Measurements from ENCODE around the gene SYNDIG1L.
"Not testable (repeated sequence)": the region's sequence is repeated elsewhere in the genome, so short reads cannot be mapped to it uniquely, and the experiment has no call there.

The SYNDIG1L gene

DNA sequence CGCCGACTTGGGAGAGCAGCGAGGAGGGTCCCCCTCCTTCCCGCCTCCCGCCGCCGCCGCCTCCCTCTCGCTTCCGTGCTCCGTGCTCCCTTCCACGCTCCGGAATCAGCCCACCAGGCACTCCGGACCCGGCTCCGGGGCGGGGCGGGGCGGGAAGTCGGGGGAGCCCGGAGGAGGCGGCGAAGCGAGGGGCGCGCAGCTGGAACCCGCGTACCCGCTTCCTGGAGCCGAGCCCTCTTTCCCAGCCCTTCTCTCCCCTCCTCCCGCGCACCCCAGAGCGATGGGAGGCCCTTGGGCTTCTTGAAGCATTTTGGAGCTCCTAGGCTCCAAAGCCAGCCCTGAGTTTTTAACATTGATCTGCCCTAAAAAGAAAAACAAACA is at the start of gene SYNDIG1L:
Gene SYNDIG1L (minus strand): TSS at position 9 of the 381 bp plus-strand sequence. CDS start 16,466 bp downstream, outside the sequence.
- FAIRE-seq = no peak

DNA sequence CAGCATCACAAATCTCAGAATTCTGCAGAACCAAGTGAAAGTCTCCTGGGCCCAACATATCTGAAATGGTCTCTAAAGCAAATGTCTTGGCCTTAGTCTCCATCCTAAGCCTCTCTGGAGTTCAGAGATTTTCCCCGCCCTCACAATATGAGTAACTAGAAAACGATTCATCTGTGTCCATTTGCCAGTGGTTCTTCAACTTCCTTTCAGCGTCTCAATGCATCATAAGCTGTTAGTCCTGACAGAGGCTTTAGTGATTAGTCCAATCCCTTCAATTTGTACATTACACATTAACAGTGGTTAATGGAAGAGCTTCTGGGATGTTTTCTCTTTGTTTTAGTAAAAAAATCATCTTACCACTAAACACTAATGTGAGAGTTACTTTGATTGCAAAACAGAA is 49.7 kb upstream of the SYNDIG1L start:
- no peak for FAIRE-seq

DNA sequence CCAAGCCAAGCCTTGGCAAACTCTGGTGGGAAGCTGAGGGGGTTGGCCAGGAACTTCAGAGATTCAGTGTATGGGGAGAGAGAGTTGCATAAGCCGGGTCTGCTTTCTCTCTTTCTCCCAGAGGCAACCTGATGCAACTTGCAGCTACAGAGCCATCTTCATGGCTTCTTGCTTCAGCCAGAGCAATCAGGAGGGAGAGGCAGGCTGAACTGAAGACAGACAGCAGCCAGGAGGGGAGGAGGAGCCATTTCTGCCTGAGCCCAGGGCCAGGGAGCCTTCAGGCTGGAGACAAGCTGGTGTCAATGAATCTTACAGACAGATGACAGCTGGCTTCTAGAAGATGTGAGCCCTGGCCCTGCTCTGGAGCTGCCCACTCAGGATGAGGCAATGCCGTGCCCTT is 48.4 kb upstream of the SYNDIG1L start:
- no peak for FAIRE-seq

DNA sequence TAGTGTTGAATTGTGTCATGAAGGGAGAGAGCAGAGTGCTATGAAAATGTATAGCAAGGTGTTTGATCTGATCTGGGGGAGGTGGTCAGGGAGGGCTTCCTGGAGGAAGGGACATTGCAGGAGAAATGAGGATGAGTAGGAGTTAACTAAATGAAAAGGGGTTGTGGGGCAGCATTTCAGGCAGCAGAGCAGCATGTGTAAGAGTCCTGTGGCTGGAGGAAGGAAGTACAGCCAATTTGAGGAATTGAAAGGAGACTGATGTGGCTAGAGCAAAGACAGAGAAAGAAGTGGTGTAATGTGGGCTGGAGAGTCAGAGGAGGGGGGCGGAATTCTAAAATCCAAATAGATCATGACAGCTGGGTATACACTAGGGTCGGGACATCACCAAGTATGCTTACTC is 46.6 kb upstream of the SYNDIG1L start:
- FAIRE-seq = no peak

DNA sequence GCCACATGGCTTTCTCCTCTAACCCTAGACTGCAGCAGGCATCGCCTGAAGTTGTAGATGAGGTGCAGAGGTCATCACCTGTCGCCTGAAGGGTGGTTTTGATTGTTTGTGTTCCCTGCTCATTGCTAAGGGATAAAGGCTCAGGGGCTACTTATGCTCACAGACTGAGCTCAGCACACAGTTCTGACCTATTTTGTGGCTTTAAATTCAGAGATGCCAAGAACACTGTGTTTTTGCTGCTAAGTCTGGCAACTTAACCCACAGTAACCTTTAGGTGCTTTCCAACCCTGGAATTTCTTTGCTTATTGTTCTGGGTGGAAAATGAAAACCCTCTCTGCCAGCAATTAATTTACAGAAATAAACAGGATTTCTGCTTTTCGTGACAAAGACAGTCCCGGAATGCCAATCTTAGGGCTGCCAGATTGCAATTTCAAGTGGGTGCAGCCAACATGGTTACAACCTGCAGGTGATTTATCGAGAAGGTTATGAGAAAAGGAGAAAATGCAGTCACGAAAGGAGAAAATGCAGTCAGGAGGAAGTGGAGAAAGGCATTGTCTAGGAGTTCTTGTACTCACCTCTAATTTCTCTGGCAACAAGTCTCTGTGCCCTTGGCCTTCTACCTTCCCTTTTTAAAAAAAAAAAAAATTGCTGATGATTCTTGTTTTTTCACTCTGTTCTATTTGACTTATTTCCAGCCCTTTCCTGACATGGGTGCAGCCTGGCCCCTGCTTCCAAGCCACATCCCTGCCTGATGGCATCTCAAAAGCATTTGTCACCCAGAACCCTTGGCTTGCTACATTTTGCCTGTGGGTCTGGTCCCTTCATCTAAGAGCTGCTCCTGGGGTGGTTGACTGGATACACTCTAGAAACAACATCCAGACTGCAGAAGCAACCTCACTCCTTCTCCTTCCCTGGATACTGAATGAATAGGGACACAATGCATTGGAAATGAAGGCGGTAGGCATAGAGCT is 43.8 kb upstream of the SYNDIG1L start:
- FAIRE-seq = no peak

DNA sequence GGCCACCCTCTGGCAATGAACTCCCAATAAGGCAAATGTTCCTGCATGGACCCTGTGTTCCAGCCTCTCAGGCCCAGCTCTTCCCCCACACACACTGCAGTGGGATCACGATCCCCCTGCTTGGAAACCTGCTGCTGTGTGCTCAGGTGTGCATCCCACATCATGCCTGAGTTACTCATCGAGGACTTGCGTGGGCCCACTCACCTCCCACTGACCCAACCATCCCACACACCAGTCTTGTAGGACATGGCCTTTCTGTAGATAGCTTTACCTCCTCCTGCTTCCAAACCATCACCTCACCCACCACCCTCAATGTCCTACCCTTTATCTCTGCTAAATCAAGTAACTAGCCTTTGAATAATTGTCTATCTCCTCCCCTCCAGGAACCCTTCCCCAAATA is 42.5 kb upstream of the SYNDIG1L start:
- no peak for FAIRE-seq

DNA sequence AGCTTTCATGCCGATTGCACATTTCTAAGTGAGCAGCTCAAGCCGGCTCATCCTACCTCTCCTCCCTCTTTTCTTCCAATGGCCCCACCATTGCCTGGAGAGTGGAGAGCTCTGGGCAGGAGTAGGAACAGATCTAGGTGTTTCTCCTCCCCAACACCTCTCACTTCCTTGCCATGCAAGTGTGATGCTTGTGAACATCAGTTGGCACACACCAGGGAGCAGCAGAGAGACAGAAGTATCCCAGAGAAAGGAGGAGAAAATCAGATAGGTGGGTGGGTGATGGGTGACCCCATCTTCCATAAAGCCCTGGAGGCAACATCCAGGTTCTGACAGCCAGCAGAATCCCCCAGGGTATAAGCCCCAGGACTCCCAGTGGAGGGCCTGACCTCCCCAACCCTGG is 39.3 kb upstream of the SYNDIG1L start:
- FAIRE-seq = no peak

DNA sequence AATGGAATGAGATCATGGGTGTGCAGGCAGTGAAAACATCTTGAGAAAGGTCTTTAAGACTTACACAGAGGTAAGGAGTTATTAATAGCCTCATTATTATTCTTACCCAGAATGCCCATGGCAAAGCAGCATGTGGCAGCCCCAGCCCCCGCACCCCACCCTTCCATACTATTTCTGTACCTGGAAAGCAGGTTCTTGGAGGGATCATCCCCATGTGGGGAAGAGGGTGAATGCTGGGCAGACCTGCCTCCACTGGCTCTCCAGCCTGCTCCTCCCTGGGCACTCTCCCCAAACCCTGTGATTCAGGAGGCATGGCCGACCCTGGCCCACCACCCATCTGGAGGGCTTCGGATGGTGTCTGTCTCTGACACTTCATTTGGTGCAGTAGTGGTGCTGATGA is 38.8 kb upstream of the SYNDIG1L start:
- no peak for FAIRE-seq

DNA sequence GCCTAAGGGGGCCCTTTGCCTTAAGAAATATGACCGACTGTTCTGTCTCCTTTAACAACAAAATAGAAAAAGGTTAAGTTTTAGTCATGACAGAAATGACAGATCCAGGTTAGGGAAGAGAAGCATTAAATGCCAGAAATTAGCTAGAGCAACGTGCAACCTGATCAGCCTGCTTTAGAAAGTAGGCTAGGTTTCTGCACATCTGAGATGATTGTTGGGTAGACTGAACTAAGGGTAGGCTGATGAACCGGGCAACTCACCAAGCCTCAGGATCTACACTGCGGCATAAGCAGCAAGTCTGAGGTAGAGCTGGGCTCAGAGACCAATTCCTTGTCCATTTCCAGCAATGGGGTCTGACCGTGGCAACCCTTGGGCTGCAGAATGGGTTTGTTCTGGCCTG is 37.7 kb upstream of the SYNDIG1L start:
- FAIRE-seq = no peak

DNA sequence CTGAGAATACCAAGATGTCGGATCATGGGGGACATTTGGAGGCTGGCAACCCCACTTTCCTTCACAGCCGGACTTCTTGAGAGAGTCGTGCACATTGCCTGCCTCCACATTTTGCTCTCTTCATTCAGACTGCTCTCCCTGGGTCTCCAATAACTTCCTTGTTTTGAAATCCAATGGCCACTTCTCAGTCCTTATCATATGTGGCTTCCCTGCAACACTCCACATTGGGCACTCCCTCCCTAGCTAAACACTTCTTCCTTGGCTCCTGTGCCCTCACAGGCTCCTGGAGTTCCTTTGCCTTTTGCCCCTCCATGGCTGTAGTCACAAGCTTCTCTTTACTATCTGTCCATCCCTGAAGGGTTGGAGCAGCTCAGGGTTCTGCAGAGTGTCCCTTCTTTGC is 37.0 kb upstream of the SYNDIG1L start:
- FAIRE-seq = no peak

DNA sequence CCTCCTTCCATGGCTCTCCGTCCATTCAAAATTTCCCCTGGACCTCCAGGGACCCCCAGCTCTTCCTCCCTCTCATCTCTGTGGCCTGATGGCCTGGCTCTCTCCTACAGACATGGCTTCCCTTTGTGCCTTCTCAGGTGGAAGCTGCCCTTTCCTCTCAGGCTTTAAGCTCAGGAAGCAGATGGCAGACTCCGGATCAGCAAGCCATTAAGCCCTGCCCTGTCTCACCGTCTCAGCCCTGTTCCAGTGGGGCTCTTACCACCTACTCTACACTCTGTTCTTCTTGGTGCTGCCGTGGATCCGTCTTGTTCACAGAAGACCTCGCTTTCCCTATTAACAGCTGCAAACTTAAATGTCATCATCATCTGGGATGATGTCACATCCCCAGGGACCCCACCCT is 34.0 kb upstream of the SYNDIG1L start:
- FAIRE-seq = no peak

DNA sequence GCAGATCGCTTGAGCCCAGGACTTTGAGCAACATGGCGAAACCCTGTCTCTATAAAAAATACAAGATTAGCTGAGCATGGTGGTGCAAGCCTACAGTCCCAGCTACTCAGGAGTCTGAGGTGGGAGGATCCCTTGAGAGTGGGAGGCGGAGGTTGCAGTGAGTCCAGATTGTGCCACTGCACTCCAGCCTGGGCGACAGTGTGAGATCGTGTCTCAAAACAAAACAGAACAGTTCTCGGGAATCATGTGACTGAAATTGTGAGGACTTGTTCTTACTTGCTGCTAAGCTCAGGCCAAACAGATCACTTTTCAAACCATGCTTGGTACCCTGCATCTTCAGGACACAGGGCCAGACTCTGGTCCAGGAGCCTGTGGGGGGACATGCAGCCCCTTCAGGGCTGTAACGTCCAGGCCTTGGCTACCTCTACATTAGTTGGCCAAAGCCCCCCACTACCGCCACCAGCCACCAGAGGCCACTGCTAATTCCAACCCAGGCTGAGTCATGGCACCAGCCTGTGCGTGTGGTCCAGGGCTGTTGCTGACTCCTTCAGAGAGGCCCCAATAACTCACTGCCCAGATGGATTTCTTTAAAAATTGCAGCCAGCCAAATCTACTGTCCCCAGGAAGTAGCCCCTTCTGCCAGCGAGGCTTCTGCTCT is 33.4 kb upstream of the SYNDIG1L start:
- FAIRE-seq = no peak

DNA sequence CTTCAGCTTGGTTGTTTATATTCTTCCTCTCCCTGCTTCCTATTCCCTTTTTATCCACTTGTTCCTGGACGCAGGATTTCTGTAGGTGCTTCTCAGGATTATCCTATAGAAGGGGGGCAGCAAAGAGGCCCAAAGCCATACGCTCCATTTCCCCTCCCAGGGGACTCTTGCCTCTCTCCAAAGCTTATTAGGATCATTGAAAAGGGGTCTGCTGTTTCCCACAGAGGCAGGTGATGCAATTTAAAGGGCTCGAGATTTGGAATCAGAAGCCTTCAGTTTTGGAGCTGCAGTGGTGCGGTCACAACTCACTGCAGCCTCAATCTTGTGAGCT is 31.5 kb upstream of the SYNDIG1L start:
- no peak for FAIRE-seq

DNA sequence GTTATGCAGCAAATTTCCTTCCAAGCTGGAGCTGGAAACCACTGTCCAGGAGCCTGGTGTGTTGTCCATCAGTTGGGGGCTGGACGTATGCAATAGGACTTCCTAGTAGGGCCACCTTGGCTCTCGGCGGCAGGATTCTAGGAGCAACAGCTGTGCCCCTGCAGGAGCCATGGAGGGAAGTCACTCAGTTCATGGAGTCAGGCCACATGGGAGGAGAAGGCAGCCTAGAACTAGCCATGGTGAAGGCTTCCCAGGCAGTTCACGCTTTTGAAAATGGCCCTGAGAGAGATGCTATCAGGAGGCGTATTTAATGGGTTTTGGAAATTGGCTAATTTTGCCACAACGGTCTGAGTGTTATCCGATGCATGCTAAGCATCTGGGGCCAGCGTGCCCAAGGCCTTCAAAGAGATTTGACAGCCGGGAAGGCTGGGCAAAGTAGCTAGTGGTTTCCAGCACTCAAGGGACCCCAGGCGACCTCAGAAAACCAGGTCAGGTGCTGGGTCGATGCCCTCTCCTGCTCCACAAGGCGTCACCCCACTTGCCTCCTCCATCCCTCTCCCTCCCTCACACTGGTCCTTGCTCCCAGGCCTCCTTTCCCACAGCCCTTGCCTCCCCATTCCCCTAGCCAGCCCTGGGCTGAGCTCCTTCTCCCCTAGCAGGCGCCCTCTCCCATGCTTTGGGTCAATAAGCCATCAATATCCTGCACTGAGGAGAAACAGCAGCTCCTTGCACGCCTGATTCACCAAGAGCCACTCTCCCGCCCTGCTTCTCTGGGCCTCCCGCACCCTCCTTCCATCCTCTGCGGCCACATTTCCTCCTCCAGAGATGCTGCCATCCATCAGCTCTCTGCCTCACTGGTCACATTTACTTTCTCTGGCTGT is 30.9 kb upstream of the SYNDIG1L start:
- no peak for FAIRE-seq

DNA sequence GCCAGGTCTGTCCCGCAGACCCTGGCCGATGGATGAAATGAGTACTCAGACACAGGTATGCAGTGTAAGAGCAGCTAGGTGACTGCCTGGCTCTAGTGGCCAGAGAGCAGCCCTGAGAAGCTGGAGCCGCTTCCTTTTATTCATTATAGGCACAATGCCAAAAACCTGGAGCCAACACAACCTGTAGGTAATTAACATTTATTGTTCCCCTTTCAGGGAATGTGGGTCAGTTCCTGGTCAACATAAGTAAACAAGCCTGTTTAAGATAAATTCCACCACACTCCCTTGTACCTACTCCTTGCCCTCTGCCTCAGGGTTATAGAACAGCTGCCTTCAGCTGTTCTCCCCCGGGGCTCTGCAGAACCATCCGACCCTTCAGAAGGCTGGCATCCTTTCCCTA is 28.4 kb upstream of the SYNDIG1L start:
- FAIRE-seq = not testable (repeated sequence)

DNA sequence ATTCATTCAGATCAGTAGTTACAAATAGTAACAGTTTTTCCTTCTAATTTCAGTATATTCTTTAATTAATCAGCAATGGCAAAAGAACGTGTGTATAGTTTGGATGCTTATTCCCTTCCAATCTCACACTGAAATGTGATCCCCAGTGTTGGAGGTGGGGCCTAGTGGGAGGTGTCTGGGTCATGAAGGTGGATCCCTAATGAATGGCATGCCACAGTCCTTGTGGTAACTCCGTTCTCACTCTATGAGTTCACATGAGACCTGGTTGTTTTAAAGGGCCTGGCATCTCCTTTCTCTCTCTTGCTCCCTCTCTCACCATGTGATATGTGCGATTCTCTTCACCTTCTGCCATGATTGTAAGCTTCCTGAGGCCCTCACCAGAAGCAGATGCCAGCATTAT is 18.9 kb upstream of the SYNDIG1L start:
- no peak for FAIRE-seq

DNA sequence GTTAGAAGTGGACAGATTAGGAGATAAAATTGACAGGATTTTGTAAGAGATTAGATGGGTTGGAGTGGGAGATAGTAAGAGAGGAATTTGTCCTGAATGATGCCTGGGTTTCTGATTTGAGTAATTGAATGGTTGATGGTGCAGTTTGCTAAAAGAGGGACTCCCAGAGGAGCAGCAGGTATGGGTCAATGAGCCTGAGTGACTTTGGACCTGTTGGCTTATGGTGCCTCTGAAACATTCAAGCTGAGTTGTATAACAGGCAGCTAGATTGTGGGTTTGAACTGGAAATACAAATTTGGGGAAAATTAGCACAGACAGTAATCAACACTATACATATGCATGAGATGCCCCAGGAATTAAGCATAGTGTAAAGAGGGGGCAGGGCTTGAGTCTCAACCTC is 16.7 kb upstream of the SYNDIG1L start:
- FAIRE-seq = no peak

DNA sequence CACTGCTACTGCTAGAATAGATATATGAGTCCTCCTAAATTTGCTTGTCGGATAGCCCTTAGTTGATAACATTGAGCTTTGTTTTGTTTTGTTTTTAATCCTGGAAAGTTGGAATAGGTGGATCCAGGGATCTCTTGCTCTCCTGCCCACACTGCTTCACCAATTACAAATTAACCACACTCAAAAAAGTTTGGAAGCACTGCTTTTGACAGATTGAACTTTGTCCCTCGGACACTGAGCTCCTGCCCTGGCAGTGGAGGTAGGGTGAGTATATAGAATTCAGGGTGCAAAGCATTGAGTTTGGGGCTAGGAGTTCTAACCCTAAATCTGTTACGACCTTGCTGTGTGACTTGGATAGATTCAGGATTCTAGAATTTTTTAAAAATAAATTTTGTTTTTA is 15.1 kb upstream of the SYNDIG1L start:
- FAIRE-seq = no peak

DNA sequence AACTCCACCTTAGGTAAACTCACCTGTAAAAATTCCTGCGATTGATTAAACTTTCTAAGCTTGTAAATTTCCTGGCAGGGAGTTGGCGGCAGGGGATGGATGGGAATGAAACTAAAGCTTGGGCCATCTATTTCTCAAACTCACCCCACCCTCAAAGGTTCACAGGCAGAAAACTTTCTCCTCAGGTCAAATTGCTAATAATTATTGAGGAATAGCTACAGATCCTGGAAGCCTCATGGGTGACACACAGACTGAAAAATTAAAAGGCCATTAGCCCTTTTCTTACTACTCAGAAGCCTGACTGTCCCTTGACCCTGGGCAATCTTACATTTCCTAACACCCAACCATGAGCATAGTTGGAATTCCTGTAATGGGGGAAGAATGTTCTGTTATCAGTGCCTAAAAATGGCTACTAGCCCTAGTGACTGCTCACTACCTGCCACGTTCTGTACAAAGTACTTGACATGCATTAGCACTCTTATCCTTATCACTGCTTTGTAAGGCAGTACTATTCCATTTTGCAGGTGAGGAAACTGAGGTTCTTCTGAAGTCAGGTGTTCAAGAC is 12.4 kb upstream of the SYNDIG1L start:
- no peak for FAIRE-seq

DNA sequence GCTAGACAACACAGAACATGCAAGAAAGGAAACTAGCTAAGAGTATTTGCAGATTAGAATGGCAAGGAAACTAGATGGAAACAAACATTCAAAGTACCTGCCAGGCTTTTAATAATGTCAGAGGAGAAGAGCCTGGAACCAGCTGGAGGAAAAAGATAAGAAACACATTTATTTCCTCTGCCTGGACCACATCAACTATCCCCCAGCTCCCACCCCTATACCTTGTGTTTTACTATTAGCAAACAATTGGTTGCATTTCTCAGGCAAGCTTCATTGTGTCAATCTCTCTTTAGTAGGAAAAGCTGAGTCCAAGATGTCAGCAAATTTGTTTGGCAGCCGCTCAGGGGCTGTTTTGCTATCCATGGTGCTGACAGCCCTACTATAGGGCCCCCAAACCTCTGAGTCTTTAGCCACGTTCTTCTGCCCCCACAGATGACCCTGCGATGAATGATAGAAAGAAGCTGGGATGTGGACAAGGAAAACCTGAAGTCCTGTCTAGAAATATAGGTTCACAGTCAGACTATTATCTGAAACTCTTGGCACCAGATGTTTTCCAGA is 11.6 kb upstream of the SYNDIG1L start:
- FAIRE-seq = no peak

DNA sequence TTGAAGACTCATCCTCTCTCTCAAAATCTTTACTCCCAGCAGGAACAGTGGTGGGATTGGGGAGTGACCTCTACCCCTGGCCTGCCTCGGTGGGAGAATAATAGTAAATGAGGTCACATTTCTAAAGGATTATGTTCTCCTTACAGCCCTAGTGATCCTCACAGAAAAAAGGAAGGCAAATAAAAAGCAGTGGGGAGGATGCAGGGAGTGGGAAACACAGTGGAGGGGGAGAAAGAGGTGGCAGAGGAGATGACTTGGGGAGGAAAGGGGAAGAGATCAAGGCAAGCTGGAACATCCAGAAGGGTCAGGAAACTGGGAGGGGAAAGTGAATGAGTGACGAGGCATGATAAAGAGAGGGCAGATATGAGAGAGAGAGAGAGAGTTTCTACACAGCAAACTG is 8.3 kb upstream of the SYNDIG1L start:
- no peak for FAIRE-seq

DNA sequence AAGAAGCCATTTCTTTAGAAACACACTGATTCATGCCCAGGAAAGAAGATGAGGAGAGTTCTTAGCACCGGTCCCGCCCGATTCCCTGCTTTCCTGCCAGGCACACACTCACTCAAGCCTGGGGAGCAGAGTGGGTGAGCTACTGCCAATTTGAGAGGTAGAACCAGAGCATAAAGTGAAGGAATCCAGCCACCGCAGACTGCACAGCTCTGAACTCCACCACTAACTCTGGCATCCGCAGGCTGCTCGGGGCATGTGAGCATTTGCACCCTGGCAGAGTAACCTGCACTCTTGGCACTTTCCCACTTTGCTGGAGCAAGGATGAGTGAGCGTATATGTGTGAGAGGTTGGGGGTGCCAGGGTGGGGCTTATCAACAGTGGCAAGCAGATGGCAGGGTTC is 4.0 kb upstream of the SYNDIG1L start:
- FAIRE-seq = no peak

DNA sequence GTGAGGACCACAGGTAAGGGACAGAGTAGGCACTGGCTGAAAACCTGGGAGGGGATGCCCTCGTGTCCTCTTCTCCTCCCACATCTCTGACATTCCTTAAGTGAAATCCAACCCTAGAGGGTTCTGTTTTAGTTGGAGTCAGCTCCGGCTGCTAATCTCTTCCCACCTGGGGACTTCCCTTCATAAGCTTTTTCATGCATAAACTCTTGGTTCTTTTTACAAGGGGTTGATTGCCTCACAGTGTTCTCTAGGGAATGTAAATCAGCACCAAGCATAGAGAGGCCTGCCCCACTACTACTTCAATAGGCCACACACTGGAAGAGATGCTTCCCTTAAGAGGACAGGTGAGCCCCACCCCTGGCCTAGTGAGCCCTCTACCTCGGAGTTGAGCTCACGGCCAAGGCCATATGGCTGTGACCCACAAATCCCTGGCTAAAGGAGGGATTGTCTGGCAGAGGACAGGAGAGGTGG is 3.2 kb upstream of the SYNDIG1L start:
- FAIRE-seq = no peak

Data from TTC549 (cell line).